ENCODE results near the gene LTBP1.

Gene LTBP1

GRCh38 chr2:33277002-33277426 is 330.3 kb downstream of the LTBP1 start:
- no peak for DNase-seq

- no peak for DNase-seq
Measured at GRCh38 chr2:33278245-33278943, 331.6 kb downstream of the LTBP1 start.

GRCh38 chr2:33284287-33284686 is 337.5 kb downstream of the LTBP1 start:
- no peak for DNase-seq

GRCh38 chr2:33287507-33288005 is 340.8 kb downstream of the LTBP1 start:
- DNase-seq: no peak

GRCh38 chr2:33288011-33288410 is 341.3 kb downstream of the LTBP1 start:
- no peak for DNase-seq

GRCh38 chr2:33289961-33290360 is 343.2 kb downstream of the LTBP1 start:
- no peak for DNase-seq

- no peak for DNase-seq
Measured at GRCh38 chr2:33291278-33292013, 344.7 kb downstream of the LTBP1 start.

GRCh38 chr2:33292063-33292462 is 345.3 kb downstream of the LTBP1 start:
- no peak for DNase-seq

GRCh38 chr2:33292981-33293595 is 346.3 kb downstream of the LTBP1 start:
- no peak for DNase-seq

- DNase-seq: no peak
Measured at GRCh38 chr2:33298233-33298632, 351.5 kb downstream of the LTBP1 start.

- no peak for DNase-seq
Measured at GRCh38 chr2:33301355-33301754, 354.6 kb downstream of the LTBP1 start.

GRCh38 chr2:33302348-33302747 is 355.6 kb downstream of the LTBP1 start:
- no peak for DNase-seq

GRCh38 chr2:33304032-33304864 is 357.5 kb downstream of the LTBP1 start:
- DNase-seq: no peak

- DNase-seq: no peak
Measured at GRCh38 chr2:33307659-33308270, 361.0 kb downstream of the LTBP1 start.

- DNase-seq: no peak
Measured at GRCh38 chr2:33312355-33312754, 365.6 kb downstream of the LTBP1 start.

- DNase-seq: no peak
Measured at GRCh38 chr2:33313039-33313438, 366.3 kb downstream of the LTBP1 start.

GRCh38 chr2:33314541-33314940 is 367.8 kb downstream of the LTBP1 start:
- DNase-seq: no peak

- no peak for DNase-seq
Measured at GRCh38 chr2:33316328-33316727, 369.6 kb downstream of the LTBP1 start.

GRCh38 chr2:33317369-33318007 is 370.7 kb downstream of the LTBP1 start:
- DNase-seq: no peak

GRCh38 chr2:33318456-33318855 is 371.7 kb downstream of the LTBP1 start:
- no peak for DNase-seq

GRCh38 chr2:33320573-33320972 is 373.8 kb downstream of the LTBP1 start:
- no peak for DNase-seq

- DNase-seq: no peak
Measured at GRCh38 chr2:33321236-33321771, 374.6 kb downstream of the LTBP1 start.

Data from CD4-positive, alpha-beta T cell treated with Interferon gamma for 1 hour (primary cell).